GM19468 (cell line): ENCODE results near the gene CENPC.

ENCODE experiments used
- ATAC-seq: cut with Tn5 transposase; IDR thresholded peaks from one replicate; pipeline ENCODE4 v1.9.1; 2021; ENCODE audit warnings: mild to moderate bottlenecking, moderate library complexity, moderate number of reproducible peaks; ENCODE audit not compliant: unreplicated experiment; ENCODE audit errors: extremely low read depth

CENPC gene

DNA sequence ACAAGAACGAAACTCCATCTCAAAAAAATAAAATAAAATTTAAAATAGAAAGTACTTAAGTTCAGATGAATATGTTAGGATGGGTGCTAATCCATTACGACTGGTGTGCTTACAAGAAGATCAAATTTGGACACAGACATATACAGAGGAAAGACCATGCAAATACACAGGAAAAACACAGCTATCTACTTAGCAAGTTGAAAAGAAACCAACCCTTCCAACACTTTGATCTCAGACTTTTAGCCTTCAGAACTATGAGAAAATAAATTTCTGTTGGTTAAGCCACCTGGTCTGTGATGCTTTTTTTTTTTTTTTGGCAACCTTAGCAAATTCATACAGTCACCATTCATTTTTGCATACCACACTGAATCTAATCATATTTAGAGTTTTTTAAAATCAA lies 116.5 kb downstream of the CENPC start:
- no peak for ATAC-seq
